PC-9 (cell line): Measurements from ENCODE around the gene PDZD7. TPM values are rescaled to one million over a fixed set of nuclear protein-coding genes. Genes with fewer than 3 reads are reported as not detected.

Source experiments
- BruUV-seq: library from RNA; stranded (reverse); fragments of 400-500 nt; replicated peaks from 2 replicates; lab custom pipeline; 2021; lab: Mats Ljungman, UMichigan
- CTCF ChIA-PET: fragments of 300-600 bp; sonication (Branson Sonifier 250); formaldehyde crosslinking; loops from one replicate; lab custom pipeline; 2022; ENCODE audit warnings: antibody characterized with exemption; lab: Charles Lee
- POLR2A ChIA-PET: fragments of 300-600 bp; sonication (Branson Sonifier 250); formaldehyde crosslinking; loops from one replicate; lab custom pipeline; 2022; ENCODE audit warnings: antibody characterized with exemption; ENCODE audit not compliant: unreplicated experiment; lab: Charles Lee
- DNase-seq, 2 experiments: peaks; one replicate each; pipeline versions ENCODE4 v3.0.0 to v3.0.0-alpha.2; 2015 to 2022; ENCODE audit warnings: mixed read lengths in 1 of 2
- H2AFZ ChIP-seq: fragments of 200-600 bp; sonication (generic); 2 replicates; pipeline ENCODE4 v1.8.1; 2017; ENCODE audit warnings: antibody characterized with exemption
- H3F3A ChIP-seq: fragments of 200-600 bp; sonication (generic); 2 replicates; pipeline ENCODE4 v1.8.1; 2017; ENCODE audit warnings: antibody characterized with exemption, mild to moderate bottlenecking, low read depth; ENCODE audit not compliant: insufficient read depth
- H3K27ac ChIP-seq: fragments of 200-600 bp; sonication (generic); 2 replicates; pipeline ENCODE4 v1.6.1; 2016; ENCODE audit warnings: mixed run types
- H3K27me3 ChIP-seq: fragments of 200-600 bp; sonication (generic); 2 replicates; pipeline ENCODE4 v1.6.1; 2016; ENCODE audit warnings: low read depth, mixed run types; ENCODE audit not compliant: insufficient read depth
- H3K36me3 ChIP-seq: fragments of 200-600 bp; sonication (generic); 2 replicates; pipeline ENCODE4 v1.6.1; 2016; ENCODE audit warnings: low read depth, mixed run types
- H3K4me1 ChIP-seq: fragments of 200-600 bp; sonication (generic); replicated peaks from 2 replicates; pipeline ENCODE4 v1.6.1; 2016; ENCODE audit warnings: mixed run types; ENCODE audit not compliant: insufficient read depth
- H3K4me2 ChIP-seq: fragments of 200-600 bp; sonication (generic); 2 replicates; pipeline ENCODE4 v1.6.1; 2017; ENCODE audit warnings: mixed run types
- H3K4me3 ChIP-seq: fragments of 200-600 bp; sonication (generic); 2 replicates; pipeline ENCODE4 v1.6.1; 2016; ENCODE audit warnings: mixed run types
- H3K79me2 ChIP-seq: fragments of 200-600 bp; sonication (generic); 2 replicates; pipeline ENCODE4 v1.6.1; 2017; ENCODE audit warnings: low read depth, mixed run types
- H3K9me2 ChIP-seq: fragments of 200-600 bp; sonication (generic); 2 replicates; pipeline ENCODE4 v1.8.1; 2017; ENCODE audit warnings: mild to moderate bottlenecking; ENCODE audit not compliant: insufficient read depth
- H3K9me3 ChIP-seq: fragments of 200-600 bp; sonication (generic); 2 replicates; pipeline ENCODE4 v1.8.1; 2016; ENCODE audit warnings: low read depth; ENCODE audit not compliant: insufficient read depth
- H4K20me1 ChIP-seq: fragments of 200-600 bp; sonication (generic); 2 replicates; pipeline ENCODE4 v1.8.1; 2017; ENCODE audit not compliant: insufficient read depth
- EZH2 ChIP-seq: fragments of 200-600 bp; sonication (generic); IDR thresholded peaks from 2 replicates; pipeline ENCODE4 v1.8.0; 2017; ENCODE audit warnings: antibody characterized with exemption, low read depth
- intact Hi-C: fragments of 100-400 bp; cut with micrococcal nuclease; formaldehyde crosslinking; loops from one replicate; pipeline ENCODE4 v1.10.0; 2022; ENCODE audit not compliant: unreplicated experiment
- total RNA-seq: library from RNA; stranded (reverse); gene quantifications from 2 replicates; pipeline ENCODE4 v1.2.3, GENCODE V29; 2021
- TF ChIP-seq, protein P1 (sequence below): fragments of 200-600 bp; sonication (generic); conservative IDR thresholded peaks from 2 replicates; pipeline ENCODE4 v1.6.1; 2017; ENCODE audit warnings: mixed run types, antibody characterized with exemption, mild to moderate bottlenecking, moderate library complexity

The PDZD7 gene
- total RNA-seq, 1 experiment from 2014 or later: 2.8 TPM

DNA sequence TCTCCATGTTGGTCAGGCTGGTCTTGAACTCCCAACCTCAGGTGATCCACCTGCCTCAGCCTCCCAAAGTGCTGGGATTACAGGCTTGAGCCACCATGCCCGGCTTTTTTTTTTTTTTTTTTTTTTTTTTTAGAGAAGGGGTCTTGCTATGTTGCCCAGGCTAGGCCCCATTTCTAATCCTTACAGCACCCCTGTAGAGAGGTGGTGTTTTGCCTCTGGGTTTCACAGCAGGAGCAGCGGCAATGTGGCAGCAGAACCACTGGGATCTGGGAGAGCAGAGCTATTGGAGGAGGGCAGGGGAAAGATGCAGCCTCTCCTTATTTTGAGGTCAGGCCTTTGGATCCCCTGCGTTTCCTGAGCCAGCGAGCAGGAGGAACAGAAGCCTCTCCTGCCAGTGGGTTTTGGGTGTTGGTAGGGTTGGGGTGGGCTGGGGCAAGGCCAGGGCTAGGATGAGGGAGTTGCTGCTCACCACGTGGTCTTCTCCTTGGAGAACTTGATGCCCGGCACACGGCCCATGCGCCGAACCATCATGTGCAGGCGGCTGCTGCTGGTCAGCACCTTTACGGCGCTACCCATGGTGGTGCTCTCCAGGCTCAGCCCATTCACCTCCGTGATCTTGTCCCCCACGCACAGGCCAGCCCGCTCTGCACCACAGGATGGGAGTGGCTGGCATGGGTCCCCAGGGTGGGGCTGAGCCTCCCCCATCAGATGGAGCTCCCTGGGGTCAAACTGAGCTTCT is 7.8 kb downstream of the PDZD7 start:
- no peak overlapping the region for H3K4me3 ChIP-seq
- TF ChIP-seq EZH2: no peak
- TF ChIP-seq, protein P1, sequence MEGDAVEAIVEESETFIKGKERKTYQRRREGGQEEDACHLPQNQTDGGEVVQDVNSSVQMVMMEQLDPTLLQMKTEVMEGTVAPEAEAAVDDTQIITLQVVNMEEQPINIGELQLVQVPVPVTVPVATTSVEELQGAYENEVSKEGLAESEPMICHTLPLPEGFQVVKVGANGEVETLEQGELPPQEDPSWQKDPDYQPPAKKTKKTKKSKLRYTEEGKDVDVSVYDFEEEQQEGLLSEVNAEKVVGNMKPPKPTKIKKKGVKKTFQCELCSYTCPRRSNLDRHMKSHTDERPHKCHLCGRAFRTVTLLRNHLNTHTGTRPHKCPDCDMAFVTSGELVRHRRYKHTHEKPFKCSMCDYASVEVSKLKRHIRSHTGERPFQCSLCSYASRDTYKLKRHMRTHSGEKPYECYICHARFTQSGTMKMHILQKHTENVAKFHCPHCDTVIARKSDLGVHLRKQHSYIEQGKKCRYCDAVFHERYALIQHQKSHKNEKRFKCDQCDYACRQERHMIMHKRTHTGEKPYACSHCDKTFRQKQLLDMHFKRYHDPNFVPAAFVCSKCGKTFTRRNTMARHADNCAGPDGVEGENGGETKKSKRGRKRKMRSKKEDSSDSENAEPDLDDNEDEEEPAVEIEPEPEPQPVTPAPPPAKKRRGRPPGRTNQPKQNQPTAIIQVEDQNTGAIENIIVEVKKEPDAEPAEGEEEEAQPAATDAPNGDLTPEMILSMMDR: no peak
- no peak overlapping the region for H3K4me2 ChIP-seq
- ChIA-PET CTCF (no interaction called here), POLR2A (no interaction called here)
- H3K36me3 ChIP-seq: no peaks in the 10 kb centered on the region
- no TSS peak for BruUV-seq
- H3K9me3 ChIP-seq: no peaks in the 10 kb centered on the region
- H3K27me3 ChIP-seq: no peaks in the 10 kb centered on the region
- DNase-seq: no peak
- H3F3A ChIP-seq: no peaks in the 10 kb centered on the region
- H3K27ac ChIP-seq: no peak overlapping the region
- H3K79me2 ChIP-seq: no peaks in the 10 kb centered on the region
- H3K9me2 ChIP-seq: no peaks in the 10 kb centered on the region
- H3K4me1 ChIP-seq: no peaks in the 10 kb centered on the region
- H2AFZ ChIP-seq: no peak overlapping the region
- no peaks in the 10 kb centered on the region for H4K20me1 ChIP-seq
- intact Hi-C loops: no loop called here

DNA sequence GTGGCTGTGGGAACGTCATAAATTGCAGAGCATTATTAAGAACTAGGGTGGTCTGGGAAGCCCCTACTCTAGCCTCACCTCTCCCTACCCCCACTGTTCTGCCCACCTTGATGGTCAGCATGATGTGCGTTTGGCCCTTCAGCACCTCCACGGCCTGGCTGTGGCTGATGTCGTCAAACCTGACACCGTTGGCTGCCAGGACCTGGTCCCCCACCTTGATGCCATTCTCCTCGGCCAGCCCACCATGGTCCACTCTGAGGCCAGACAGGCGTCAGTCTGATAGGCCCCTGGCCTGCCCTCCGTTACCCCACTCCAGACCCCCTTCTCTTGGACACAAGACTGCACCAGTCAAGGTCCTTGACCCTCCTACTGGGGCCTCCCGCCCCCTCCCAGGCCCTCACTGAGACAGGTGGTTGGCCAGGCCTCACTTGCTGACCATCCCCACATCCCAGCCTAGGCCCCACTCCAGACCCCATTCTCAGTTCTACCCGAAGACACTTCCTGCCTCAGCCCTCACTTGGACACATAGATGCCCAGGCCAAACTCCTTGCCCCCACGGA is 9.2 kb downstream of the PDZD7 start:
- ChIA-PET POLR2A (no interaction called here), CTCF (no interaction called here)
- Histone ChIP-seq H3K9me2 (no peaks in the 10 kb centered on the region), H4K20me1 (no peaks in the 10 kb centered on the region), H3F3A (no peaks in the 10 kb centered on the region), H3K27ac (no peak overlapping the region), H3K27me3 (no peaks in the 10 kb centered on the region), H3K9me3 (no peaks in the 10 kb centered on the region), H3K4me1 (no peaks in the 10 kb centered on the region), H3K79me2 (no peaks in the 10 kb centered on the region), H2AFZ (no peak overlapping the region), H3K4me2 (no peak overlapping the region), H3K36me3 (no peaks in the 10 kb centered on the region), H3K4me3 (no peak overlapping the region)
- TF ChIP-seq EZH2: no peak
- TF ChIP-seq, protein P1: no peak
- intact Hi-C loops: no loop called here
- no peak for DNase-seq
- BruUV-seq: no TSS peak

DNA sequence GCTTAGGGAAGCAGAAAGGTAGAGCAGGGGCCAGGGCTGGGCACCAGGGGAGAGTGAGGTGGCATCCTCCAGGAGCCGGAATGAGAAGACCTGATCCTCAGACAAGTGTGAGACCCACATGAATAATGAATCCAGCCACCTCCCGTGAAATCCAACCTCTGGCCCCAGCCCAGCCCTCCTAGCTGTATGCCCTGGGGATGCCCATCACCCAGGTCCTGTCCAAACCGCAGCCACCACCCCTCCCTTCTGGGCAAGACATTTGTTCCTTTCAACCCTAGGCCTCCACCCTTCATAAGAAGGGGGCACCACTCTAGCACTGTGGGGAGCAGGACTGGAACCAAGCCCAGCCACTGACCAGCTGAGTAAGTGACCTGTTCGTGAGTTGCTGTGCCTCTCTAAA is 9.7 kb downstream of the PDZD7 start:
- Histone ChIP-seq H3K79me2 (no peaks in the 10 kb centered on the region), H3K4me1 (no peaks in the 10 kb centered on the region), H3K27ac (no peak overlapping the region), H2AFZ (no peak overlapping the region), H3F3A (no peaks in the 10 kb centered on the region), H3K27me3 (no peaks in the 10 kb centered on the region), H4K20me1 (no peaks in the 10 kb centered on the region), H3K4me3 (no peak overlapping the region), H3K36me3 (no peaks in the 10 kb centered on the region), H3K9me2 (no peaks in the 10 kb centered on the region), H3K4me2 (no peak overlapping the region), H3K9me3 (no peaks in the 10 kb centered on the region)
- no peak for DNase-seq
- ChIA-PET POLR2A (no interaction called here), CTCF (no interaction called here)
- intact Hi-C loops: no loop called here
- no TSS peak for BruUV-seq
- no peak for TF ChIP-seq EZH2
- TF ChIP-seq, protein P1: no peak
